CD14-positive monocyte (primary cell): ENCODE results near the gene MGAT5. TPM values are rescaled to one million over a fixed set of nuclear protein-coding genes. Genes with fewer than 3 reads are reported as not detected.

Experiments
- DNase-seq, 3 donors: peaks; one replicate each; pipeline ENCODE4 v3.0.0-alpha.2; 2011 to 2022
- H2AFZ ChIP-seq: 2 replicates; pipeline ENCODE4 v1.6.0; 2012; ENCODE audit warnings: mild to moderate bottlenecking, low read depth, low read length, inconsistent platforms; ENCODE audit not compliant: insufficient read depth, poor library complexity, severe bottlenecking
- H3K27ac ChIP-seq, 2 donors: 1 replicate in 1 of 2; 2 replicates in 1 of 2; pipeline ENCODE4 v1.5.1; 2012 to 2013; ENCODE audit warnings: low read length in 2 of 2, control low read depth in 1 of 2, inconsistent platforms in 1 of 2, low read depth in 1 of 2, mild to moderate bottlenecking in 1 of 2
- H3K27me3 ChIP-seq, 2 donors: one replicate each; pipeline versions ENCODE4 v1.6.0 to v1.6.1; 2011 to 2013; ENCODE audit warnings: low read length in 2 of 2; ENCODE audit not compliant: control insufficient read depth in 2 of 2, insufficient read depth in 2 of 2
- H3K36me3 ChIP-seq, 2 donors: replicated peaks in 1 of 2; 1 replicate in 1 of 2; 2 replicates in 1 of 2; pipeline versions ENCODE4 v1.5.1 to v1.6.1; 2012 to 2013; ENCODE audit warnings: low read length in 2 of 2, control low read depth in 1 of 2, inconsistent platforms in 1 of 2, mild to moderate bottlenecking in 1 of 2; ENCODE audit not compliant: insufficient read depth in 2 of 2, control insufficient read depth in 1 of 2
- H3K4me1 ChIP-seq, 2 donors: 1 replicate in 1 of 2; 2 replicates in 1 of 2; pipeline versions ENCODE4 v1.5.1 to v1.6.1; 2012 to 2013; ENCODE audit warnings: low read length in 2 of 2, control low read depth in 1 of 2, inconsistent platforms in 1 of 2, mild to moderate bottlenecking in 1 of 2, moderate library complexity in 1 of 2; ENCODE audit not compliant: insufficient read depth in 2 of 2, control insufficient read depth in 1 of 2
- H3K4me2 ChIP-seq: replicated peaks from 2 replicates; pipeline ENCODE3; 2012; ENCODE audit warnings: low read length, moderate library complexity, mild to moderate bottlenecking; ENCODE audit not compliant: poor library complexity, severe bottlenecking; ENCODE audit errors: extremely low read depth
- H3K4me3 ChIP-seq, 3 experiments: fragments of 200-600 bp in 1 of 3; sonication (generic) in 1 of 3; replicated peaks in 1 of 3; 1 replicate in 2 of 3; 2 replicates in 1 of 3; pipeline ENCODE4 v1.5.1; 2011 to 2013; ENCODE audit warnings: low read length in 3 of 3, mild to moderate bottlenecking in 3 of 3, control low read depth in 2 of 3, low read depth in 2 of 3, inconsistent platforms in 1 of 3, moderate library complexity in 1 of 3
- H3K79me2 ChIP-seq: 2 replicates; pipeline ENCODE4 v1.6.0; 2012; ENCODE audit warnings: mild to moderate bottlenecking, control low read depth, inconsistent platforms, low read length, moderate library complexity; ENCODE audit not compliant: insufficient read depth
- H3K9ac ChIP-seq: 2 replicates; pipeline ENCODE4 v1.6.0; 2017; ENCODE audit warnings: low read length, mild to moderate bottlenecking; ENCODE audit not compliant: insufficient read depth, poor library complexity, severe bottlenecking
- H3K9me3 ChIP-seq, 2 donors: replicated peaks in 1 of 2; 1 replicate in 1 of 2; 2 replicates in 1 of 2; pipeline versions ENCODE4 v1.5.1 to v1.6.1; 2012 to 2013; ENCODE audit warnings: low read length in 2 of 2, control low read depth in 1 of 2; ENCODE audit not compliant: control insufficient read depth in 1 of 2, insufficient read depth in 1 of 2
- H4K20me1 ChIP-seq: 2 replicates; pipeline ENCODE4 v1.6.0; 2012; ENCODE audit warnings: mild to moderate bottlenecking, low read length, control low read depth, moderate library complexity; ENCODE audit not compliant: insufficient read depth
- H3K27ac Mint-ChIP-seq, 7 donors: one replicate each; pipeline ENCODE4 v1.8.0; 2020; ENCODE audit warnings: mild to moderate bottlenecking in 7 of 7, mixed read lengths in 7 of 7, moderate library complexity in 6 of 7, inconsistent platforms in 2 of 7
- H3K27me3 Mint-ChIP-seq, 3 donors: one replicate each; pipeline ENCODE4 v1.8.0; 2021 to 2022; ENCODE audit warnings: low read depth in 3 of 3, mild to moderate bottlenecking in 3 of 3, mixed read lengths in 3 of 3, moderate library complexity in 3 of 3, inconsistent platforms in 1 of 3
- H3K36me3 Mint-ChIP-seq, 2 donors: one replicate each; pipeline ENCODE4 v1.8.0; 2020; ENCODE audit warnings: mixed read lengths in 2 of 2, inconsistent platforms in 1 of 2, mild to moderate bottlenecking in 1 of 2
- H3K4me1 Mint-ChIP-seq: one replicate; pipeline ENCODE4 v1.8.0; 2020; ENCODE audit warnings: mild to moderate bottlenecking, mixed read lengths
- H3K4me3 Mint-ChIP-seq, 2 donors: one replicate each; pipeline ENCODE4 v1.8.0; 2020; ENCODE audit warnings: mild to moderate bottlenecking in 2 of 2, mixed read lengths in 2 of 2, moderate library complexity in 1 of 2
- H3K9me3 Mint-ChIP-seq, 7 donors: one replicate each; pipeline ENCODE4 v1.8.0; 2020 to 2022; ENCODE audit warnings: mixed read lengths in 7 of 7, mild to moderate bottlenecking in 6 of 7, moderate library complexity in 6 of 7, inconsistent platforms in 2 of 7
- CTCF ChIP-seq: fragments of 200-600 bp; IDR thresholded peaks from one replicate; pipeline ENCODE4 v1.8.0; 2022; ENCODE audit warnings: antibody characterized with exemption, mild to moderate bottlenecking
- WGBS: methylation state at CpG from one replicate; pipeline ENCODE4 v1.1.5; 2013; ENCODE audit warnings: missing lambda C conversion rate; ENCODE audit not compliant: insufficient coverage; 5-methylcytosine and 5-hydroxymethylcytosine counted together
- intact Hi-C, 2 donors: fragments of 100-400 bp; cut with micrococcal nuclease; formaldehyde crosslinking; loops; one replicate each; pipeline versions ENCODE4 v1.15.0 to v1.15.1; 2023
- polyA plus RNA-seq, 3 donors: library from polyadenylated mRNA; depleted of rRNA in 1 of 3; unstranded in 2 of 3; stranded (reverse) in 1 of 3; fragments of 300-500 nt in 2 of 3; fragments of >200 nt in 1 of 3; fragmentation: Illumina TruSeq in 2 of 3; gene quantifications; 1 replicate in 2 of 3; 2 replicates in 1 of 3; pipeline ENCODE4 v1.2.3, GENCODE V29; 2012 to 2021

MGAT5 gene
- polyA plus RNA-seq, 3 donors, result 1.9 to 6.6 (median 2.4) TPM

- intact Hi-C loops, result no loop called here
Observed at GRCh38 chr2:134435936-134436335, 182.1 kb downstream of the MGAT5 start.

GRCh38 chr2:134436706-134437105 is 182.8 kb downstream of the MGAT5 start:
- Histone ChIP-seq H2AFZ (no peak overlapping the region), H3K4me2 (no peak overlapping the region), H3K36me3 (peaks cover 5 to 78% of the 10 kb centered on the region in 2 donors), H4K20me1 (no peaks in the 10 kb centered on the region), H3K27ac (no peak overlapping the region), H3K79me2 (no peaks in the 10 kb centered on the region), H3K4me3 (no peak overlapping the region), H3K9ac (no peak overlapping the region), H3K27me3 (no peaks in the 10 kb centered on the region), H3K9me3 (no peaks in the 10 kb centered on the region), H3K4me1 (no peaks in the 10 kb centered on the region)
- Mint-ChIP-seq H3K36me3 (peaks cover 66% of the 10 kb centered on the region in 2 donors), H3K9me3 (no peaks in the 10 kb centered on the region), H3K4me3 (no peak overlapping the region), H3K27me3 (no peaks in the 10 kb centered on the region), H3K27ac (no peak overlapping the region), H3K4me1 (no peaks in the 10 kb centered on the region)
- TF ChIP-seq CTCF, result no peak
- intact Hi-C loops, result no loop called here
- 94% methylated on average over 6 of the region's 7 CpGs for WGBS
- DNase-seq, result no peak

More at GRCh38 chr2:134435936-134436335, 182.1 kb downstream of the MGAT5 start:
- H3K4me2 ChIP-seq, result no peak overlapping the region
- no peak overlapping the region for H3K27ac ChIP-seq
- no peak for TF ChIP-seq CTCF
- no peaks in the 10 kb centered on the region for H3K4me1 ChIP-seq
- no peaks in the 10 kb centered on the region for H3K9me3 Mint-ChIP-seq
- H3K4me3 Mint-ChIP-seq, result no peak overlapping the region
- no peak overlapping the region for H3K9ac ChIP-seq
- H3K4me1 Mint-ChIP-seq, result no peaks in the 10 kb centered on the region
- no peak for DNase-seq
- no peaks in the 10 kb centered on the region for H4K20me1 ChIP-seq
- no peaks in the 10 kb centered on the region for H3K27me3 ChIP-seq
- H2AFZ ChIP-seq, result no peak overlapping the region
- H3K27ac Mint-ChIP-seq, result no peak overlapping the region
- no peaks in the 10 kb centered on the region for H3K79me2 ChIP-seq
- H3K4me3 ChIP-seq, result no peak overlapping the region
- H3K36me3 ChIP-seq, result peaks cover 8 to 83% of the 10 kb centered on the region in 2 donors
- H3K36me3 Mint-ChIP-seq, result peaks cover 64 to 67% of the 10 kb centered on the region in 2 donors
- no peaks in the 10 kb centered on the region for H3K27me3 Mint-ChIP-seq
- H3K9me3 ChIP-seq, result no peaks in the 10 kb centered on the region
